Psoas muscle (tissue), 8 donors: Measurements from ENCODE around the gene RAD51B. TPM values are rescaled to one million over a fixed set of nuclear protein-coding genes. Genes with fewer than 3 reads are reported as not detected.

Experiments used
- ATAC-seq, 4 donors: fragments of 200-7000 bp; cut with Tn5 transposase; one replicate each; pipeline ENCODE4 v1.9.1; 2020; ENCODE audit warnings: moderate library complexity in 3 of 4, mild to moderate bottlenecking in 2 of 4
- DNase-seq, 2 donors: peaks; one replicate each; pipeline ENCODE4 v3.0.0-alpha.2; 2020
- H3K27ac ChIP-seq: fragments of 200-600 bp; one replicate; pipeline ENCODE4 v1.8.0; 2022
- H3K27me3 ChIP-seq, 3 donors: fragments of 200-600 bp in 1 of 3; one replicate each; pipeline versions ENCODE4 v1.6.1 to v1.8.0; 2013 to 2022; ENCODE audit warnings: low read length in 2 of 3, mild to moderate bottlenecking in 2 of 3, moderate library complexity in 1 of 3; ENCODE audit not compliant: insufficient read depth in 3 of 3
- H3K36me3 ChIP-seq, 2 donors: fragments of 200-600 bp in 1 of 2; one replicate each; pipeline versions ENCODE4 v1.6.1 to v1.8.0; 2013 to 2022; ENCODE audit warnings: low read depth in 1 of 2, mild to moderate bottlenecking in 1 of 2, moderate library complexity in 1 of 2; ENCODE audit not compliant: insufficient read depth in 1 of 2
- H3K4me1 ChIP-seq: fragments of 200-600 bp; one replicate; pipeline ENCODE4 v1.8.0; 2022
- H3K4me3 ChIP-seq: fragments of 200-600 bp; one replicate; pipeline ENCODE4 v1.8.0; 2022; ENCODE audit warnings: mild to moderate bottlenecking
- H3K9me3 ChIP-seq: fragments of 200-600 bp; one replicate; pipeline ENCODE4 v1.8.0; 2022
- CTCF ChIP-seq: fragments of 200-600 bp; IDR thresholded peaks from one replicate; pipeline ENCODE4 v1.8.0; 2022; ENCODE audit warnings: antibody characterized with exemption
- WGBS, 3 donors: extraction: QIAGEN DNeasy Blood & Tissue Kit; methylation state at CpG; one replicate each; pipeline versions ENCODE4 v1.1.6 to v1.1.7; 2013; 5-methylcytosine and 5-hydroxymethylcytosine counted together
- intact Hi-C, 2 donors: fragments of 100-400 bp; cut with DNase I; formaldehyde crosslinking; loops; one replicate each; pipeline versions ENCODE4 v1.11.0 to v1.14.2; 2022
- polyA plus RNA-seq, 3 donors: library from polyadenylated mRNA; stranded (reverse); fragments of 200-250 nt; gene quantifications; one replicate each; pipeline ENCODE4 v1.2.3, GENCODE V29; 2013
- total RNA-seq, 4 donors: library from RNA; stranded (reverse); fragmentation: NEBNext Ultra II Directional in 2 of 4; extraction: Animal tissue kit (Norgen Biotek cat#: 25700) in 2 of 4; gene quantifications; one replicate each; pipeline versions ENCODE4 v1.2.1 to v1.2.4, GENCODE V29; 2021 to 2023
- donor health status: healthy with polysubstance abuse.
- donor health status: DM: no; HTN: no; CAD: no; lungs with moderate emphysema.
- donor health status: Bipolar disorder and iron deficiency.
- donor health status: healthy.
- donor health status: DM: yes; HTN: yes; CAD: no.
- donor health status: DM: no; HTN: no; CAD: no.
- donor health status: DM: no; HTN: no; CAD: no.
- donor health status: DM: yes; HTN: yes; CAD: no.

RAD51B gene
- total and polyA plus RNA-seq, 7 donors = 0.60 to 7.2 (median 2.2) TPM

- H3K27ac ChIP-seq = peak overlapping the region; percentile 2
- DNase-seq (no peak), ATAC-seq (no peak)
- H3K36me3 ChIP-seq = no peaks in the 10 kb centered on the region
- peaks cover 21% of the 10 kb centered on the region for H3K4me1 ChIP-seq
- no peak for TF ChIP-seq CTCF
- no peaks in the 10 kb centered on the region for H3K27me3 ChIP-seq
- intact Hi-C loops = no loop called here
- no peaks in the 10 kb centered on the region for H3K9me3 ChIP-seq
- H3K4me3 ChIP-seq = no peak overlapping the region
- 62 to 82% (median 75%) methylated on average over 7 of the region's 7 CpGs for WGBS, 3 donors
Measured at GRCh38 chr14:68592948-68593556, 773.5 kb downstream of the RAD51B start.

- no peak for TF ChIP-seq CTCF
- 38 to 51% (median 45%) methylated on average over 9 of the region's 9 CpGs for WGBS, 3 donors
- Histone ChIP-seq H3K4me1 (peaks cover 20% of the 10 kb centered on the region), H3K27me3 (no peaks in the 10 kb centered on the region), H3K36me3 (no peaks in the 10 kb centered on the region), H3K9me3 (no peaks in the 10 kb centered on the region), H3K4me3 (no peak overlapping the region), H3K27ac (no peak overlapping the region)
- DNase-seq = no peak
- ATAC-seq = no peak
- intact Hi-C loops = no loop called here
Measured at GRCh38 chr14:68593806-68594536, 774.4 kb downstream of the RAD51B start.

GRCh38 chr14:68594737-68595380 lies 775.3 kb downstream of the RAD51B start:
- no peaks in the 10 kb centered on the region for H3K27me3 ChIP-seq
- H3K4me3 ChIP-seq = no peak overlapping the region
- WGBS, 3 donors = 85 to 93% (median 86%) methylated on average over 6 of the region's 6 CpGs
- TF ChIP-seq CTCF = no peak
- DNase-seq = no peak
- no peak overlapping the region for H3K27ac ChIP-seq
- no peaks in the 10 kb centered on the region for H3K9me3 ChIP-seq
- intact Hi-C loops = no loop called here
- ATAC-seq = no peak
- H3K36me3 ChIP-seq = no peaks in the 10 kb centered on the region
- H3K4me1 ChIP-seq = peaks cover 11% of the 10 kb centered on the region

- ATAC-seq = peak in 2 of 4 donors; percentile 2 to 4
Measured at GRCh38 chr14:68596211-68596610, 776.6 kb downstream of the RAD51B start.

More at GRCh38 chr14:68596211-68596610, 776.6 kb downstream of the RAD51B start:
- Histone ChIP-seq H3K4me1 (peaks cover 10% of the 10 kb centered on the region), H3K36me3 (no peaks in the 10 kb centered on the region), H3K4me3 (no peak overlapping the region), H3K27ac (peak overlapping the region; percentile 76), H3K27me3 (no peaks in the 10 kb centered on the region), H3K9me3 (no peaks in the 10 kb centered on the region)
- 48 to 68% (median 57%) methylated on average over 7 of the region's 7 CpGs for WGBS, 3 donors
- intact Hi-C loops = no loop called here
- TF ChIP-seq CTCF = no peak
- DNase-seq = no peak
